Measurements from ENCODE around the gene ALS2CL.
A peak's percentile ranks its signal among the peaks of the same experiment; 100 is the strongest.

Gene ALS2CL

GRCh38 chr3:46678280-46678679 is 15.2 kb downstream of the ALS2CL start:
- Histone ChIP-seq H2AFZ (ENCODE audit: low read depth, low read length) (no peak overlapping the region), H2AK5ac (ENCODE audit: low read length, severe bottlenecking) (no peak overlapping the region), H3K14ac (ENCODE audit: low read length in 2 of 2) (no peak overlapping the region), H4K91ac (ENCODE audit: low read length) (no peak overlapping the region), H3K23ac (ENCODE audit: low read length in 2 of 2) (no peak overlapping the region), H3K9ac (ENCODE audit: low read length) (no peak overlapping the region), H2BK15ac (ENCODE audit: low read depth, poor library complexity, severe bottlenecking) (no peak overlapping the region), H2BK120ac (ENCODE audit: low read depth, low read length) (no peak overlapping the region), H3K4me1 (ENCODE audit: control insufficient read depth, insufficient read depth, low read depth, low read length) (peaks cover 2% of the 10 kb centered on the region), H3K36me3 (ENCODE audit: control insufficient read depth in 1 of 2, insufficient read depth in 2 of 2, low read depth in 1 of 2, low read length in 2 of 2) (no peaks in the 10 kb centered on the region), H3K27me3 (ENCODE audit: control insufficient read depth in 1 of 2, insufficient read depth in 1 of 2, low read length in 2 of 2) (peaks cover 12 to 16% of the 10 kb centered on the region in 2 experiments), H3K18ac (ENCODE audit: low read depth in 1 of 2, low read length in 2 of 2) (no peak overlapping the region), H3K79me1 (replicated peaks; ENCODE audit: low read length, poor library complexity, severe bottlenecking) (no peaks in the 10 kb centered on the region), H3K4me2 (ENCODE audit: low read length, poor library complexity, severe bottlenecking) (no peak overlapping the region), H3K27ac (ENCODE audit: low read length, poor library complexity, severe bottlenecking) (no peak overlapping the region), H2BK5ac (ENCODE audit: low read depth, low read length, poor library complexity, severe bottlenecking) (no peak overlapping the region), H3K4ac (ENCODE audit: low read depth in 1 of 2, low read length in 2 of 2) (no peak overlapping the region), H4K8ac (ENCODE audit: low read length) (no peak overlapping the region), H3K4me3 (ENCODE audit: insufficient read depth in 1 of 2, low read depth in 1 of 2, low read length in 2 of 2) (no peak overlapping the region), H2BK12ac (ENCODE audit: low read length in 2 of 2) (no peak overlapping the region), H3K9me3 (ENCODE audit: control insufficient read depth, low read length) (no peaks in the 10 kb centered on the region)
- 94% methylated on average over 5 of the region's 6 CpGs for WGBS
- DNase-seq: no peak

- H3K14ac ChIP-seq (ENCODE audit: low read length in 2 of 2): no peak overlapping the region
- no peak overlapping the region for H2BK15ac ChIP-seq (ENCODE audit: low read depth, poor library complexity, severe bottlenecking)
- no peak overlapping the region for H4K8ac ChIP-seq (ENCODE audit: low read length)
- no peak overlapping the region for H3K23ac ChIP-seq (ENCODE audit: low read length in 2 of 2)
- no peaks in the 10 kb centered on the region for H3K79me1 ChIP-seq (replicated peaks; ENCODE audit: low read length, poor library complexity, severe bottlenecking)
- no peak overlapping the region for H2BK12ac ChIP-seq (ENCODE audit: low read length in 2 of 2)
- H3K4me2 ChIP-seq (ENCODE audit: low read length, poor library complexity, severe bottlenecking): no peak overlapping the region
- H2AFZ ChIP-seq (ENCODE audit: low read depth, low read length): no peak overlapping the region
- peaks cover 14 to 18% of the 10 kb centered on the region in 2 experiments for H3K27me3 ChIP-seq (ENCODE audit: control insufficient read depth in 1 of 2, insufficient read depth in 1 of 2, low read length in 2 of 2)
- H2BK5ac ChIP-seq (ENCODE audit: low read depth, low read length, poor library complexity, severe bottlenecking): no peak overlapping the region
- H2BK120ac ChIP-seq (ENCODE audit: low read depth, low read length): no peak overlapping the region
- H3K4me1 ChIP-seq (ENCODE audit: control insufficient read depth, insufficient read depth, low read depth, low read length): peaks cover 2% of the 10 kb centered on the region
- H3K9me3 ChIP-seq (ENCODE audit: control insufficient read depth, low read length): no peaks in the 10 kb centered on the region
- no peak overlapping the region for H3K4ac ChIP-seq (ENCODE audit: low read depth in 1 of 2, low read length in 2 of 2)
- no peak overlapping the region for H3K27ac ChIP-seq (ENCODE audit: low read length, poor library complexity, severe bottlenecking)
- H3K18ac ChIP-seq (ENCODE audit: low read depth in 1 of 2, low read length in 2 of 2): no peak overlapping the region
- peak overlapping the region in 1 of 2 experiments; percentile 33 for H3K4me3 ChIP-seq (ENCODE audit: insufficient read depth in 1 of 2, low read depth in 1 of 2, low read length in 2 of 2)
- H3K36me3 ChIP-seq (ENCODE audit: control insufficient read depth in 1 of 2, insufficient read depth in 2 of 2, low read depth in 1 of 2, low read length in 2 of 2): no peaks in the 10 kb centered on the region
- no peak overlapping the region for H2AK5ac ChIP-seq (ENCODE audit: low read length, severe bottlenecking)
- WGBS: 83% methylated on average over 6 of the region's 6 CpGs
- H3K9ac ChIP-seq (ENCODE audit: low read length): no peak overlapping the region
- H4K91ac ChIP-seq (ENCODE audit: low read length): no peak overlapping the region
- no peak for DNase-seq
These were observed 16.1 kb downstream of the ALS2CL start for GRCh38 chr3:46677411-46677726.

- Histone ChIP-seq H2BK12ac (ENCODE audit: low read length in 2 of 2) (no peak overlapping the region), H3K4me3 (ENCODE audit: insufficient read depth in 1 of 2, low read depth in 1 of 2, low read length in 2 of 2) (no peak overlapping the region), H3K79me1 (replicated peaks; ENCODE audit: low read length, poor library complexity, severe bottlenecking) (no peaks in the 10 kb centered on the region), H2AFZ (ENCODE audit: low read depth, low read length) (no peak overlapping the region), H2AK5ac (ENCODE audit: low read length, severe bottlenecking) (no peak overlapping the region), H2BK120ac (ENCODE audit: low read depth, low read length) (no peak overlapping the region), H3K36me3 (ENCODE audit: control insufficient read depth in 1 of 2, insufficient read depth in 2 of 2, low read depth in 1 of 2, low read length in 2 of 2) (no peaks in the 10 kb centered on the region), H3K23ac (ENCODE audit: low read length in 2 of 2) (no peak overlapping the region), H2BK15ac (ENCODE audit: low read depth, poor library complexity, severe bottlenecking) (no peak overlapping the region), H3K9ac (ENCODE audit: low read length) (no peak overlapping the region), H2BK5ac (ENCODE audit: low read depth, low read length, poor library complexity, severe bottlenecking) (no peak overlapping the region), H4K91ac (ENCODE audit: low read length) (no peak overlapping the region), H4K8ac (ENCODE audit: low read length) (peak overlapping the region; percentile 49), H3K4me2 (ENCODE audit: low read length, poor library complexity, severe bottlenecking) (no peak overlapping the region), H3K14ac (ENCODE audit: low read length in 2 of 2) (no peak overlapping the region), H3K4me1 (ENCODE audit: control insufficient read depth, insufficient read depth, low read depth, low read length) (peaks cover 2% of the 10 kb centered on the region), H3K27me3 (ENCODE audit: control insufficient read depth in 1 of 2, insufficient read depth in 1 of 2, low read length in 2 of 2) (peaks cover 14 to 20% of the 10 kb centered on the region in 2 experiments), H3K9me3 (ENCODE audit: control insufficient read depth, low read length) (no peaks in the 10 kb centered on the region), H3K18ac (ENCODE audit: low read depth in 1 of 2, low read length in 2 of 2) (no peak overlapping the region), H3K27ac (ENCODE audit: low read length, poor library complexity, severe bottlenecking) (no peak overlapping the region), H3K4ac (ENCODE audit: low read depth in 1 of 2, low read length in 2 of 2) (no peak overlapping the region)
- no peak for DNase-seq
- WGBS: 85% methylated on average over 16 of the region's 16 CpGs
These were observed 16.7 kb downstream of the ALS2CL start for GRCh38 chr3:46676601-46677410.

- H3K4me1 ChIP-seq (ENCODE audit: control insufficient read depth, insufficient read depth, low read depth, low read length): peaks cover 2% of the 10 kb centered on the region
- no peak overlapping the region for H2BK12ac ChIP-seq (ENCODE audit: low read length in 2 of 2)
- H2BK120ac ChIP-seq (ENCODE audit: low read depth, low read length): no peak overlapping the region
- no peak overlapping the region for H3K14ac ChIP-seq (ENCODE audit: low read length in 2 of 2)
- 84% methylated on average over 9 of the region's 9 CpGs for WGBS
- no peak for DNase-seq
- no peak overlapping the region for H3K4me2 ChIP-seq (ENCODE audit: low read length, poor library complexity, severe bottlenecking)
- no peak overlapping the region for H3K18ac ChIP-seq (ENCODE audit: low read depth in 1 of 2, low read length in 2 of 2)
- no peak overlapping the region for H3K9ac ChIP-seq (ENCODE audit: low read length)
- H2AFZ ChIP-seq (ENCODE audit: low read depth, low read length): no peak overlapping the region
- no peak overlapping the region for H3K23ac ChIP-seq (ENCODE audit: low read length in 2 of 2)
- no peaks in the 10 kb centered on the region for H3K79me1 ChIP-seq (replicated peaks; ENCODE audit: low read length, poor library complexity, severe bottlenecking)
- H2BK15ac ChIP-seq (ENCODE audit: low read depth, poor library complexity, severe bottlenecking): no peak overlapping the region
- H3K27me3 ChIP-seq (ENCODE audit: control insufficient read depth in 1 of 2, insufficient read depth in 1 of 2, low read length in 2 of 2): peaks cover 14 to 22% of the 10 kb centered on the region in 2 experiments
- H4K91ac ChIP-seq (ENCODE audit: low read length): no peak overlapping the region
- H3K27ac ChIP-seq (ENCODE audit: low read length, poor library complexity, severe bottlenecking): no peak overlapping the region
- H3K36me3 ChIP-seq (ENCODE audit: control insufficient read depth in 1 of 2, insufficient read depth in 2 of 2, low read depth in 1 of 2, low read length in 2 of 2): no peaks in the 10 kb centered on the region
- H4K8ac ChIP-seq (ENCODE audit: low read length): peak overlapping the region; percentile 49
- no peak overlapping the region for H3K4me3 ChIP-seq (ENCODE audit: insufficient read depth in 1 of 2, low read depth in 1 of 2, low read length in 2 of 2)
- H3K9me3 ChIP-seq (ENCODE audit: control insufficient read depth, low read length): no peaks in the 10 kb centered on the region
- H2BK5ac ChIP-seq (ENCODE audit: low read depth, low read length, poor library complexity, severe bottlenecking): no peak overlapping the region
- no peak overlapping the region for H2AK5ac ChIP-seq (ENCODE audit: low read length, severe bottlenecking)
- no peak overlapping the region for H3K4ac ChIP-seq (ENCODE audit: low read depth in 1 of 2, low read length in 2 of 2)
These were observed 17.5 kb downstream of the ALS2CL start for GRCh38 chr3:46675843-46676567.
